Measurements from ENCODE around the gene TMPRSS11F.

DNA sequence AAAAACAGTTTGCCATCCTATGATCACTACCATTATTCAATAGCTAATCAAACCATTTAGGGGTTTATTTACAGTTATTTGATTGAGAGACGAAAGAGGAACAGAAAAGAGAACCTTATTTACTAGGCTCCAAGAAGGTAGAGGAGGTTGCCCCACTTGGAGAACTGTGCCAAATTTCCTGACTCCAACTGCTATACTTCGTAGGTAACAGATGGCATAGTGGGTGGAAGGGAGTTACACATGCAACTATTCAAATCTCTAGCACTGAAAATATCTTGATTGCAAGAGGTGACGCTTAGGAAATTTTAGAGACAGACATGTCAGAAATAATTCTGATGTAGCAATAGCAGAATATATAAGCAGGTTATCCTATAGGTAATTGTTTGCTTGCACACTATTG lies 38.0 kb upstream of the TMPRSS11F start:
- TF ChIP-seq, protein P1, sequence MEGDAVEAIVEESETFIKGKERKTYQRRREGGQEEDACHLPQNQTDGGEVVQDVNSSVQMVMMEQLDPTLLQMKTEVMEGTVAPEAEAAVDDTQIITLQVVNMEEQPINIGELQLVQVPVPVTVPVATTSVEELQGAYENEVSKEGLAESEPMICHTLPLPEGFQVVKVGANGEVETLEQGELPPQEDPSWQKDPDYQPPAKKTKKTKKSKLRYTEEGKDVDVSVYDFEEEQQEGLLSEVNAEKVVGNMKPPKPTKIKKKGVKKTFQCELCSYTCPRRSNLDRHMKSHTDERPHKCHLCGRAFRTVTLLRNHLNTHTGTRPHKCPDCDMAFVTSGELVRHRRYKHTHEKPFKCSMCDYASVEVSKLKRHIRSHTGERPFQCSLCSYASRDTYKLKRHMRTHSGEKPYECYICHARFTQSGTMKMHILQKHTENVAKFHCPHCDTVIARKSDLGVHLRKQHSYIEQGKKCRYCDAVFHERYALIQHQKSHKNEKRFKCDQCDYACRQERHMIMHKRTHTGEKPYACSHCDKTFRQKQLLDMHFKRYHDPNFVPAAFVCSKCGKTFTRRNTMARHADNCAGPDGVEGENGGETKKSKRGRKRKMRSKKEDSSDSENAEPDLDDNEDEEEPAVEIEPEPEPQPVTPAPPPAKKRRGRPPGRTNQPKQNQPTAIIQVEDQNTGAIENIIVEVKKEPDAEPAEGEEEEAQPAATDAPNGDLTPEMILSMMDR (IDR thresholded peaks at IDR 0.05; ENCODE audit: insufficient read depth, low read depth, low read length), result no peak
- no peak for TF ChIP-seq EZH2 (IDR thresholded peaks at IDR 0.05; ENCODE audit: insufficient read depth, low read length)
